GM12878 (cell line): Measurements from ENCODE around the gene SWI5. TPM values are rescaled to one million over a fixed set of nuclear protein-coding genes. Genes with fewer than 3 reads are reported as not detected.

ENCODE experiments used
- ATAC-seq: fragments of 200-7000 bp; cut with Tn5 transposase; 3 replicates; pipeline ENCODE4 v1.9.1; 2020; ENCODE audit warnings: mild to moderate bottlenecking, moderate library complexity
- BruUV-seq: library from RNA; stranded (reverse); fragments of 400-500 nt; replicated peaks from 2 replicates; lab custom pipeline; 2021; lab: Mats Ljungman, UMichigan
- CTCF ChIA-PET: fragments of 300-600 bp; sonication (Branson Sonifier 250); formaldehyde crosslinking; extraction: SDS; loops from one replicate; lab custom pipeline; 2021; ENCODE audit warnings: inconsistent platforms; lab: Yijun Ruan, JAX
- POLR2A ChIA-PET: fragments of 350-600 bp; formaldehyde crosslinking; extraction: SDS; loops from one replicate; lab custom pipeline; 2021; ENCODE audit warnings: inconsistent platforms; lab: Charles Lee
- RAD21 ChIA-PET: fragments of 300-600 bp; sonication (Branson Sonifier 250); formaldehyde crosslinking; loops from one replicate; lab custom pipeline; 2023; ENCODE audit warnings: antibody characterized with exemption; ENCODE audit not compliant: unreplicated experiment; lab: Charles Lee
- SMC1A ChIA-PET: fragments of 300-600 bp; sonication (Branson Sonifier 250); formaldehyde crosslinking; loops from one replicate; lab custom pipeline; 2023; ENCODE audit not compliant: unreplicated experiment, uncharacterized antibody; lab: Charles Lee
- DNase-seq: peaks from one replicate; pipeline ENCODE4 v3.0.0-alpha.2; 2011; ENCODE audit warnings: low read depth, low spot score
- FAIRE-seq: peaks from 3 replicates; lab custom pipeline; 2011; peaks lifted over from hg19 to GRCh38; lab: Jason Lieb, UNC
- H2AFZ ChIP-seq: 2 replicates; pipeline ENCODE4 v1.6.0; 2011; ENCODE audit warnings: low read depth, low read length, control low read depth; ENCODE audit not compliant: control insufficient read depth
- H3K27ac ChIP-seq: 2 replicates; pipeline ENCODE4 v1.5.1; 2011; ENCODE audit warnings: control low read depth; ENCODE audit not compliant: control insufficient read depth, insufficient read depth
- H3K27me3 ChIP-seq, 2 experiments: replicated peaks in 1 of 2; 2 replicates each; pipeline versions ENCODE4 v1.6.0 to v1.6.1; 2011; ENCODE audit warnings: low read length in 1 of 2; ENCODE audit not compliant: control insufficient read depth in 2 of 2, insufficient read depth in 2 of 2
- H3K36me3 ChIP-seq, 2 experiments: 2 replicates each; pipeline ENCODE4 v1.5.1; 2011; ENCODE audit warnings: low read length in 1 of 2; ENCODE audit not compliant: control insufficient read depth in 2 of 2, insufficient read depth in 2 of 2
- H3K4me1 ChIP-seq: 2 replicates; pipeline ENCODE4 v1.6.1; 2011; ENCODE audit warnings: mild to moderate bottlenecking, low read length, moderate library complexity, mixed read lengths; ENCODE audit not compliant: control insufficient read depth, insufficient read depth
- H3K4me2 ChIP-seq: 2 replicates; pipeline ENCODE4 v1.6.0; 2011; ENCODE audit warnings: control low read depth; ENCODE audit not compliant: control insufficient read depth, insufficient read depth
- H3K4me3 ChIP-seq: fragments of 200-600 bp; sonication (generic); 2 replicates; pipeline ENCODE4 v1.5.1; 2016
- H3K79me2 ChIP-seq: 2 replicates; pipeline ENCODE4 v1.6.0; 2011; ENCODE audit warnings: low read length; ENCODE audit not compliant: control insufficient read depth, insufficient read depth
- H3K9ac ChIP-seq: 2 replicates; pipeline ENCODE4 v1.8.0; 2011; ENCODE audit warnings: low read length, control low read depth, mixed read lengths; ENCODE audit not compliant: control insufficient read depth, insufficient read depth
- H3K9me3 ChIP-seq: replicated peaks from 3 replicates; pipeline ENCODE4 v1.5.1; 2011; ENCODE audit warnings: mild to moderate bottlenecking, low read length; ENCODE audit not compliant: control insufficient read depth, insufficient read depth
- H4K20me1 ChIP-seq: 2 replicates; pipeline ENCODE4 v1.6.0; 2011; ENCODE audit not compliant: control insufficient read depth, insufficient read depth
- BACH1 ChIP-seq: fragments of 450-650 bp; IDR thresholded peaks from 2 replicates; pipeline ENCODE4 v1.6.1; 2017; ENCODE audit warnings: mild to moderate bottlenecking, borderline replicate concordance
- CREM ChIP-seq: IDR thresholded peaks from 2 replicates; pipeline ENCODE4 v1.6.1; 2014; ENCODE audit warnings: antibody characterized with exemption, low read depth
- E2F4 ChIP-seq: IDR thresholded peaks from 2 replicates; pipeline ENCODE4 v1.6.1; 2012; ENCODE audit warnings: low read depth, low read length, improper control_type of control experiment
- MEF2A ChIP-seq: IDR thresholded peaks from 2 replicates; pipeline ENCODE4 v1.6.1; 2011; ENCODE audit warnings: low read depth, mild to moderate bottlenecking, low read length, moderate library complexity; ENCODE audit not compliant: insufficient read depth
- PML ChIP-seq: IDR thresholded peaks from 2 replicates; pipeline ENCODE4 v1.6.1; 2012; ENCODE audit warnings: low read length, inconsistent platforms
- RFX5 ChIP-seq: IDR thresholded peaks from 2 replicates; pipeline ENCODE4 v1.6.1; 2011; ENCODE audit warnings: low read depth, low read length, improper control_type of control experiment
- WGBS: methylation state at CpG from one replicate; pipeline ENCODE4 v1.1.6; 2016; ENCODE audit warnings: low lambda C conversion rate; ENCODE audit not compliant: insufficient replicate concordance, insufficient coverage; ENCODE audit errors: missing lambda C conversion rate; 5-methylcytosine and 5-hydroxymethylcytosine counted together
- in situ Hi-C: fragments of 300-500 bp; cut with MboI; formaldehyde crosslinking; loops from 9 replicates; pipeline ENCODE4 v1.14.3; 2018; ENCODE audit warnings: mixed read lengths
- intact Hi-C: fragments of 100-400 bp; cut with micrococcal nuclease; formaldehyde crosslinking; loops from one replicate; pipeline ENCODE4 v1.14.2; 2022; ENCODE audit not compliant: unreplicated experiment
- polyA plus RNA-seq, 11 experiments: library from polyadenylated mRNA; depleted of rRNA in 4 of 11; unstranded in 6 of 11; stranded (reverse) in 5 of 11; fragments of >200 nt; fragmentation: Nextera tagmentation in 4 of 11; fragmentation: Illumina TruSeq in 1 of 11; extraction: Ambion mirVana in 4 of 11; extraction: Trizol in 1 of 11; gene quantifications; 1 replicate in 1 of 11; 2 replicates in 10 of 11; pipeline versions ENCODE4 v1.2.1 to v1.2.3, GENCODE V29; 2011 to 2016; ENCODE audit warnings: inconsistent platforms in 2 of 11, missing spikeins in 2 of 11, low read depth in 1 of 11
- total RNA-seq, 4 experiments: library from RNA; depleted of rRNA in 3 of 4; stranded (reverse); fragments of >200 nt in 3 of 4; fragmentation: Illumina TruSeq in 1 of 4; extraction: Trizol in 1 of 4; gene quantifications; 2 replicates each; pipeline versions ENCODE4 v1.2.1 to v1.2.3, GENCODE V29; 2013 to 2021

The SWI5 gene
- total and polyA plus RNA-seq, 10 of the 15 experiments (the other 5 are each of a cell fraction or from before 2014, with no cell fraction given): 13.3 to 36.2 (median 18.1) TPM

DNA sequence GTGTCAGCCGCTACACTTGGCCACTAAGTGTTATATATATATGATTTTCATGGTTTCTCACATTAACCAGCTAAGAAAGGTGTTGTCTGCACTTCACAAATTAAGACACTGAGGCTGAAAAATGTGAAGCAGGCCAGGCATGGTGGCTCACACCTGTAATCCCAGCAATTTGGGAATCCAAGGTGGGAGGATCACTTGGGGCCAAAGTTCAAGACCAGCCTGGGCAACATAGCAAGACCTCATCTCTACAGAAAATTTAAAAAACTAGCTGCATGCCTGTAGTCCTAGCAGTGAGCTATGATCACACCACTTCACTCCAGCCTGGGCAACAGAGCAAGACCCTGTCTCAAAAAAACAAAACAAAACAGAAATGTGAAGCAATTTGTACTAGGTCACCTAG lies 48.3 kb downstream of the SWI5 start (continued):
- TF ChIP-seq MEF2A (no peak), E2F4 (no peak), PML (no peak), BACH1 (no peak), CREM (no peak)

- no peak overlapping the region for H2AFZ ChIP-seq
- H3K27ac ChIP-seq: no peak overlapping the region
- WGBS: 95% methylated on average over 13 of the region's 13 CpGs
- no peak for FAIRE-seq
- H3K9ac ChIP-seq: no peak overlapping the region
- ChIA-PET CTCF (interaction anchor here (2.4 kb wide), 1 partner anchor 16 kb away, joined by 8 read pairs; no protein-coding TSS in a partner anchor), SMC1A (no interaction called here), RAD21 (no interaction called here), POLR2A (interaction anchor here (1.2 kb wide), 2 partner anchors 26 to 48 kb away, joined by 3 read pairs; no protein-coding TSS in a partner anchor)
- H3K27me3 ChIP-seq: no peaks in the 10 kb centered on the region
- no peaks in the 10 kb centered on the region for H4K20me1 ChIP-seq
- TF ChIP-seq RFX5: no peak
- peaks cover 1 to 8% of the 10 kb centered on the region in 2 experiments for H3K36me3 ChIP-seq
- no peaks in the 10 kb centered on the region for H3K9me3 ChIP-seq
- no peak for DNase-seq
- H3K4me3 ChIP-seq: no peak overlapping the region
- H3K4me1 ChIP-seq: peaks cover 6% of the 10 kb centered on the region
- H3K79me2 ChIP-seq: peaks cover 29% of the 10 kb centered on the region
- intact Hi-C loops: no loop called here
- no peak for ATAC-seq
- in situ Hi-C loops: no loop called here
- H3K4me2 ChIP-seq: no peak overlapping the region
- BruUV-seq: no TSS peak
Observed at GRCh38 chr9:128325629-128326028, 49.6 kb downstream of the SWI5 start.
